Activated B cell treated with CpG ODN at 0.5 μM for 24 hours (primary cell): ENCODE results near the gene INPPL1. TPM values are rescaled to one million over a fixed set of nuclear protein-coding genes. Genes with fewer than 3 reads are reported as not detected.

ENCODE experiments used
- ATAC-seq: fragments of 200-7000 bp; cut with Tn5 transposase; one replicate; pipeline ENCODE4 v1.10.0; 2021; ENCODE audit warnings: low read depth, mild to moderate bottlenecking, moderate library complexity
- CTCF ChIA-PET: fragments of 350-600 bp; sonication (Branson Sonifier 250); formaldehyde crosslinking; loops from one replicate; lab custom pipeline; 2021; ENCODE audit warnings: antibody characterized with exemption; lab: Charles Lee
- POLR2A ChIA-PET: fragments of 350-600 bp; sonication (Branson Sonifier 250); formaldehyde crosslinking; loops from one replicate; lab custom pipeline; 2021; ENCODE audit warnings: antibody characterized with exemption; lab: Charles Lee
- DNase-seq: peaks from one replicate; pipeline ENCODE4 v3.0.0; 2022
- H3K27ac Mint-ChIP-seq: one replicate; pipeline ENCODE4 v1.8.0; 2020; ENCODE audit warnings: mixed read lengths
- H3K27me3 Mint-ChIP-seq: one replicate; pipeline ENCODE4 v1.8.0; 2021; ENCODE audit warnings: mixed read lengths
- H3K36me3 Mint-ChIP-seq: one replicate; pipeline ENCODE4 v1.8.0; 2021; ENCODE audit warnings: low read depth, mixed read lengths
- H3K4me1 Mint-ChIP-seq: one replicate; pipeline ENCODE4 v1.8.0; 2021; ENCODE audit warnings: mixed read lengths
- H3K4me3 Mint-ChIP-seq: one replicate; pipeline ENCODE4 v1.8.0; 2020; ENCODE audit warnings: mild to moderate bottlenecking, mixed read lengths
- H3K9me3 Mint-ChIP-seq: one replicate; pipeline ENCODE4 v1.8.0; 2020; ENCODE audit warnings: mixed read lengths
- intact Hi-C: fragments of 100-400 bp; cut with micrococcal nuclease; formaldehyde crosslinking; loops from one replicate; pipeline ENCODE4 v1.15.1; 2024
- total RNA-seq: library from RNA; stranded (reverse); gene quantifications from 2 replicates; pipeline ENCODE4 v1.2.3, GENCODE V29; 2022
- TF ChIP-seq, protein P1 (sequence below): fragments of 200-600 bp; IDR thresholded peaks from one replicate; pipeline ENCODE4 v1.8.0; 2022; ENCODE audit warnings: antibody characterized with exemption, mild to moderate bottlenecking

The INPPL1 gene
- total RNA-seq, 1 donor from 2014 or later: 129 TPM

- Mint-ChIP-seq H3K36me3 (peaks cover 61% of the 10 kb centered on the region), H3K4me1 (peaks cover 38% of the 10 kb centered on the region), H3K9me3 (no peaks in the 10 kb centered on the region), H3K27me3 (peaks cover 16% of the 10 kb centered on the region), H3K27ac (no peak overlapping the region), H3K4me3 (no peak overlapping the region)
- no peak for ATAC-seq
- TF ChIP-seq, protein P1, sequence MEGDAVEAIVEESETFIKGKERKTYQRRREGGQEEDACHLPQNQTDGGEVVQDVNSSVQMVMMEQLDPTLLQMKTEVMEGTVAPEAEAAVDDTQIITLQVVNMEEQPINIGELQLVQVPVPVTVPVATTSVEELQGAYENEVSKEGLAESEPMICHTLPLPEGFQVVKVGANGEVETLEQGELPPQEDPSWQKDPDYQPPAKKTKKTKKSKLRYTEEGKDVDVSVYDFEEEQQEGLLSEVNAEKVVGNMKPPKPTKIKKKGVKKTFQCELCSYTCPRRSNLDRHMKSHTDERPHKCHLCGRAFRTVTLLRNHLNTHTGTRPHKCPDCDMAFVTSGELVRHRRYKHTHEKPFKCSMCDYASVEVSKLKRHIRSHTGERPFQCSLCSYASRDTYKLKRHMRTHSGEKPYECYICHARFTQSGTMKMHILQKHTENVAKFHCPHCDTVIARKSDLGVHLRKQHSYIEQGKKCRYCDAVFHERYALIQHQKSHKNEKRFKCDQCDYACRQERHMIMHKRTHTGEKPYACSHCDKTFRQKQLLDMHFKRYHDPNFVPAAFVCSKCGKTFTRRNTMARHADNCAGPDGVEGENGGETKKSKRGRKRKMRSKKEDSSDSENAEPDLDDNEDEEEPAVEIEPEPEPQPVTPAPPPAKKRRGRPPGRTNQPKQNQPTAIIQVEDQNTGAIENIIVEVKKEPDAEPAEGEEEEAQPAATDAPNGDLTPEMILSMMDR: no peak
- CTCF ChIA-PET: interaction anchor here (0.8 to 1.5 kb wide), 4 partner anchors 10 to 178 kb away, joined by 3 to 4 read pairs (median 3); no protein-coding TSS in a partner anchor
- intact Hi-C loops: no loop called here
- DNase-seq: no peak
- POLR2A ChIA-PET: interaction anchor here (3.3 kb wide), 1 partner anchor 12 kb away, joined by 21 read pairs; the partner anchor contains the start of gene INPPL1
These were observed 11.6 kb downstream of the INPPL1 start for GRCh38 chr11:72236083-72236697.

DNA sequence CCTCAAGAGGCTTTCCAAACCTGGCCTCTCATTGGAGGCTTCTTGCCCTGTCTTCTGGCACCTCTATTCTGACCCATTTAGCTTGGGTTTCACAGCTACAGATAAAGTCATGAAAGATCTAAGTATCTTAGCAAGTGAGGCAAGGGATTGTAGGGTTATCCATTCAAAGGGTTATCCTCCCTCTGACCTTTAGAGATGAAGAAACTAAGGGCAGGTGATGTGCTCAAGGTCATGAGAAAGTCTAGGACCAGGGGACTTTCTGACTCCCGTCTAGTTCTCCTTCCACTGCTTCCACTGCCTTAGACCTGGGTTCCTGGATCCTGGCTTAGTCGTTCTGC lies 12.2 kb downstream of the INPPL1 start:
- Mint-ChIP-seq H3K27ac (no peak overlapping the region), H3K36me3 (peaks cover 55% of the 10 kb centered on the region), H3K27me3 (peaks cover 20% of the 10 kb centered on the region), H3K9me3 (no peaks in the 10 kb centered on the region), H3K4me3 (no peak overlapping the region), H3K4me1 (peaks cover 40% of the 10 kb centered on the region)
- ChIA-PET CTCF (interaction anchor here (1.2 to 1.5 kb wide), 3 partner anchors 10 to 53 kb away, joined by 3 to 4 read pairs (median 3); no protein-coding TSS in a partner anchor), POLR2A (interaction anchor here (3.3 kb wide), 1 partner anchor 13 kb away, joined by 21 read pairs; the partner anchor contains the start of gene INPPL1)
- ATAC-seq (no peak), DNase-seq (no peak)
- TF ChIP-seq, protein P1: no peak
- intact Hi-C loops: no loop called here

DNA sequence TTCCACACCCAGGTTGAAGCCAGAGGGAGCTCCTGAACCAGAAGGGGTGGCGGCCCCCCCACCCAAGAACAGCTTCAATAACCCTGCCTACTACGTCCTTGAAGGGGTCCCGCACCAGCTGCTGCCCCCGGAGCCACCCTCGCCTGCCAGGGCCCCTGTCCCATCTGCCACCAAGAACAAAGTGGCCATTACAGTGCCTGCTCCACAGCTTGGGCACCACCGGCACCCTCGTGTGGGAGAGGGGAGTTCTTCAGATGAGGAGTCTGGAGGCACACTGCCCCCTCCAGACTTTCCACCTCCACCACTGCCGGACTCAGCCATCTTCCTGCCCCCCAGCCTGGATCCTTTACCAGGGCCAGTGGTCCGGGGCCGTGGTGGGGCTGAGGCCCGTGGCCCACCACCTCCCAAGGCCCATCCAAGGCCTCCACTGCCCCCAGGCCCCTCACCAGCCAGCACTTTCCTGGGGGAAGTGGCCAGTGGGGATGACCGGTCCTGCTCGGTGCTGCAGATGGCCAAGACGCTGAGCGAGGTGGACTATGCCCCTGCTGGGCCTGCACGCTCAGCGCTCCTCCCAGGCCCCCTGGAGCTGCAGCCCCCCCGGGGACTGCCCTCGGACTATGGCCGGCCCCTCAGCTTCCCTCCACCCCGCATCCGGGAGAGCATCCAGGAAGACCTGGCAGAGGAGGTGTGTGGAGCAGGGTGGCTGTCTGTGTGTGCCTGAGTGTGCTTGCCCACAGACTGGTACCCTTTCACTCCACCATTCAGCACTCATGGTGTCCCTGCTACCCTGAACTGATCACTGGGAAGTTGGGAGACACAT lies 12.8 kb downstream of the INPPL1 start:
- ATAC-seq (no peak), DNase-seq (no peak)
- no peaks in the 10 kb centered on the region for H3K9me3 Mint-ChIP-seq
- intact Hi-C loops: no loop called here
- H3K36me3 Mint-ChIP-seq: peaks cover 50% of the 10 kb centered on the region
- H3K4me1 Mint-ChIP-seq: peaks cover 45% of the 10 kb centered on the region
- no peak overlapping the region for H3K27ac Mint-ChIP-seq
- peaks cover 25% of the 10 kb centered on the region for H3K27me3 Mint-ChIP-seq
- TF ChIP-seq, protein P1: no peak
- ChIA-PET POLR2A (interaction anchor here (3.3 kb wide), 1 partner anchor 13 kb away, joined by 21 read pairs; the partner anchor contains the start of gene INPPL1), CTCF (interaction anchor here (1.0 to 1.9 kb wide), 7 partner anchors 9 to 212 kb away, joined by 3 to 11 read pairs (median 4); no protein-coding TSS in a partner anchor)
- no peak overlapping the region for H3K4me3 Mint-ChIP-seq

- Mint-ChIP-seq H3K27me3 (peaks cover 33% of the 10 kb centered on the region), H3K36me3 (peaks cover 42% of the 10 kb centered on the region), H3K9me3 (no peaks in the 10 kb centered on the region), H3K27ac (no peak overlapping the region), H3K4me1 (peaks cover 41% of the 10 kb centered on the region), H3K4me3 (no peak overlapping the region)
- intact Hi-C loops: loop anchor here (1.0 to 2.0 kb wide), 3 partner anchors 13 to 213 kb away; partner anchors contain the start of gene INPPL1
- no peak for DNase-seq
- peak; percentile 68 for ATAC-seq
- ChIA-PET POLR2A (interaction anchor here (0.8 to 3.3 kb wide), 2 partner anchors 10 to 14 kb away, joined by 3 to 21 read pairs; partner anchors contain the start of gene INPPL1), CTCF (interaction anchor here (0.8 to 1.9 kb wide), 7 partner anchors 11 to 213 kb away, joined by 3 to 11 read pairs (median 4); no protein-coding TSS in a partner anchor)
- TF ChIP-seq, protein P1: no peak
These were observed 13.5 kb downstream of the INPPL1 start for GRCh38 chr11:72238040-72238450.
